GM10266 (cell line): ENCODE results near the gene KEAP1.

Source experiments
- DNase-seq: peaks from one replicate; pipeline ENCODE4 v3.0.0; 2012; ENCODE audit errors: extremely low spot score
- TF ChIP-seq, protein P1 (sequence below): IDR thresholded peaks from 2 replicates; pipeline ENCODE4 v1.5.1; 2012; ENCODE audit warnings: mild to moderate bottlenecking, low read depth; ENCODE audit not compliant: control insufficient read depth, insufficient read depth; ENCODE audit errors: missing control alignments

Gene KEAP1

DNA sequence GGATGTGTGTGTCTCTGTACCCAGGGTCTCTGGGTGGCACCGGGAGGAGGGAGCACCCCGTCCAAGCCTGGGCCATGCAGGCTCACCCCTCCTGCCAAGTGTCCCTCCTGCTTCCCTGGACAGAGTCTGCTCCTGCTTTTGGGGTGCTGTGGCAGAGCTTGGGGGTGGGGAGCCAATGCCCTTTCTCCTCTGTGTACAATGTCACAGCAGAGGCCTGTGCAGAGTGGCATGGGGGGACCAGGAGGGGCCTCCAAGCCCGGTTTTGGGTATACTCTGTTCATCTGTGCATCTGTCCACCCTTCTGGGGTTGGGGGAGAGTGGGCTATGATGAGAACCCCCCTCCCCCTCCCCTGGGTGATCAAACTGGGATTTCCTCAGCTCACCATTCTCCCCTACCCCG is 49.3 kb downstream of the KEAP1 start:
- TF ChIP-seq, protein P1, sequence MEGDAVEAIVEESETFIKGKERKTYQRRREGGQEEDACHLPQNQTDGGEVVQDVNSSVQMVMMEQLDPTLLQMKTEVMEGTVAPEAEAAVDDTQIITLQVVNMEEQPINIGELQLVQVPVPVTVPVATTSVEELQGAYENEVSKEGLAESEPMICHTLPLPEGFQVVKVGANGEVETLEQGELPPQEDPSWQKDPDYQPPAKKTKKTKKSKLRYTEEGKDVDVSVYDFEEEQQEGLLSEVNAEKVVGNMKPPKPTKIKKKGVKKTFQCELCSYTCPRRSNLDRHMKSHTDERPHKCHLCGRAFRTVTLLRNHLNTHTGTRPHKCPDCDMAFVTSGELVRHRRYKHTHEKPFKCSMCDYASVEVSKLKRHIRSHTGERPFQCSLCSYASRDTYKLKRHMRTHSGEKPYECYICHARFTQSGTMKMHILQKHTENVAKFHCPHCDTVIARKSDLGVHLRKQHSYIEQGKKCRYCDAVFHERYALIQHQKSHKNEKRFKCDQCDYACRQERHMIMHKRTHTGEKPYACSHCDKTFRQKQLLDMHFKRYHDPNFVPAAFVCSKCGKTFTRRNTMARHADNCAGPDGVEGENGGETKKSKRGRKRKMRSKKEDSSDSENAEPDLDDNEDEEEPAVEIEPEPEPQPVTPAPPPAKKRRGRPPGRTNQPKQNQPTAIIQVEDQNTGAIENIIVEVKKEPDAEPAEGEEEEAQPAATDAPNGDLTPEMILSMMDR, result no peak
- DNase-seq, result no peak

- DNase-seq, result no peak
- TF ChIP-seq, protein P1, result no peak
Measured at GRCh38 chr19:10452726-10453618, 50.2 kb downstream of the KEAP1 start.

- no peak for DNase-seq
- TF ChIP-seq, protein P1, result no peak
Measured at GRCh38 chr19:10450853-10451609, 52.1 kb downstream of the KEAP1 start.

- DNase-seq, result no peak
Measured at GRCh38 chr19:10450191-10450852, 52.8 kb downstream of the KEAP1 start.

DNA sequence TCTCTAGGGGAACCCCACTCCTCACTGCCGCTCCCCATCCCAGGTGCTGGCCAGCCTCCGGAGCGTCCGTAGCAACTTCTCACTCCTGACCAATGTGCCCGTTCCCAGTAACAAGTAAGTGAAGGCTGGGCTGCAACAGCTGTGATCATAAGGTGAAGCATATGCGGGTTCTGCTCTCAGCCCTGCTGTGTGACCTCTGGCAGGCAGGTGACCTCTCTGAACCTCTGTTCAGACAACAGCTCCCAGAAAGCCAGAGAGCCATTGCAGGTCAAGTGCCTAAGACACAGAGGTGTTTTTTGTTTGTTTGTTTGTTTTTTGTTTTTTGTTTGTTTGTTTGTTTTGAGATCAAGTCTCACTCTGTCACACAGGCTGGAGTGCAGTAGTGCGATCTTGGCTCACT is 54.1 kb downstream of the KEAP1 start:
- DNase-seq, result no peak
- TF ChIP-seq, protein P1, result no peak

More at GRCh38 chr19:10450191-10450852, 52.8 kb downstream of the KEAP1 start:
- TF ChIP-seq, protein P1, result no peak

GRCh38 chr19:10442698-10443097 is 60.5 kb downstream of the KEAP1 start:
- TF ChIP-seq, protein P1, result no peak
- DNase-seq, result no peak
